H1 (cell line): ENCODE data around the gene SPIB. TPM values are rescaled to one million over a fixed set of nuclear protein-coding genes. Genes with fewer than 3 reads are reported as not detected.

Source experiments
- CTCF ChIA-PET: fragments of 300-600 bp; sonication (Branson Sonifier 250); formaldehyde crosslinking; loops from one replicate; lab custom pipeline; 2021; ENCODE audit not compliant: partially characterized antibody; lab: Charles Lee
- POLR2A ChIA-PET: fragments of 300-600 bp; sonication (Branson Sonifier 250); formaldehyde crosslinking; loops from one replicate; lab custom pipeline; 2021; ENCODE audit warnings: inconsistent platforms; ENCODE audit not compliant: partially characterized antibody; lab: Charles Lee
- DNase-seq, 2 experiments: peaks; one replicate each; pipeline versions ENCODE4 v3.0.0 to v3.0.0-alpha.2; 2010 to 2022; ENCODE audit warnings: low spot score in 2 of 2, low read depth in 1 of 2, mixed read lengths in 1 of 2
- FAIRE-seq: peaks from 2 replicates; lab custom pipeline; 2011; peaks lifted over from hg19 to GRCh38; lab: Jason Lieb, UNC
- H2AFZ ChIP-seq: 2 replicates; pipeline ENCODE4 v1.8.1; 2012; ENCODE audit warnings: low read length, inconsistent platforms
- H2AK5ac ChIP-seq: 2 replicates; pipeline ENCODE4 v1.6.1; 2013; ENCODE audit warnings: low read depth, low read length
- H2BK120ac ChIP-seq: replicated peaks from 2 replicates; pipeline ENCODE3; 2013; ENCODE audit warnings: low read depth, low read length, inconsistent platforms
- H2BK12ac ChIP-seq: 2 replicates; pipeline ENCODE4 v1.6.1; 2013; ENCODE audit warnings: low read depth, low read length
- H2BK15ac ChIP-seq: 2 replicates; pipeline ENCODE4 v1.6.1; 2013; ENCODE audit warnings: low read length
- H2BK20ac ChIP-seq: 2 replicates; pipeline ENCODE4 v1.6.1; 2013; ENCODE audit warnings: low read length
- H2BK5ac ChIP-seq: 2 replicates; pipeline ENCODE4 v1.6.1; 2013; ENCODE audit warnings: low read depth, low read length
- H3K14ac ChIP-seq: 2 replicates; pipeline ENCODE4 v1.6.1; 2013; ENCODE audit warnings: inconsistent platforms; ENCODE audit not compliant: insufficient read length
- H3K18ac ChIP-seq: 2 replicates; pipeline ENCODE4 v1.6.1; 2013; ENCODE audit warnings: low read length; ENCODE audit errors: extremely low read depth
- H3K23ac ChIP-seq: 2 replicates; pipeline ENCODE4 v1.6.1; 2013; ENCODE audit warnings: inconsistent platforms; ENCODE audit not compliant: insufficient read length
- H3K23me2 ChIP-seq: 2 replicates; pipeline ENCODE4 v1.6.1; 2013; ENCODE audit warnings: low read depth, low read length
- H3K27ac ChIP-seq: 2 replicates; pipeline ENCODE4 v1.6.1; 2011; ENCODE audit warnings: low read depth, low read length, inconsistent platforms
- H3K27me3 ChIP-seq, 4 experiments: replicated peaks in 1 of 4; 1 replicate in 1 of 4; 2 replicates in 3 of 4; pipeline versions ENCODE4 v1.6.1 to v1.8.1; 2011 to 2013; ENCODE audit warnings: low read length in 3 of 4, mild to moderate bottlenecking in 3 of 4, inconsistent platforms in 2 of 4, mixed read lengths in 2 of 4, moderate library complexity in 1 of 4; ENCODE audit not compliant: control insufficient read depth in 3 of 4, insufficient read depth in 3 of 4; ENCODE audit errors: extremely low read depth in 1 of 4
- H3K36me3 ChIP-seq, 4 experiments: 2 replicates each; pipeline versions ENCODE4 v1.6.1 to v1.8.1; 2011 to 2013; ENCODE audit warnings: mild to moderate bottlenecking in 4 of 4, low read length in 3 of 4, moderate library complexity in 2 of 4, control low read depth in 1 of 4, inconsistent platforms in 1 of 4; ENCODE audit not compliant: insufficient read depth in 4 of 4, control insufficient read depth in 2 of 4
- H3K4ac ChIP-seq: replicated peaks from 2 replicates; pipeline ENCODE3; 2013; ENCODE audit warnings: low read length, low read depth, mixed read lengths, inconsistent platforms; ENCODE audit not compliant: insufficient read length
- H3K4me1 ChIP-seq, 4 experiments: replicated peaks in 1 of 4; 1 replicate in 1 of 4; 2 replicates in 3 of 4; pipeline versions ENCODE4 v1.6.1 to v1.8.1; 2011 to 2013; ENCODE audit warnings: low read length in 3 of 4, inconsistent platforms in 2 of 4, mixed read lengths in 1 of 4; ENCODE audit not compliant: insufficient read depth in 4 of 4, control insufficient read depth in 3 of 4
- H3K4me2 ChIP-seq, 2 experiments: 2 replicates each; pipeline versions ENCODE4 v1.6.1 to v1.8.1; 2011 to 2013; ENCODE audit warnings: low read depth in 2 of 2, low read length in 2 of 2, control low read depth in 1 of 2, inconsistent platforms in 1 of 2, mild to moderate bottlenecking in 1 of 2; ENCODE audit not compliant: insufficient read depth in 1 of 2
- H3K4me3 ChIP-seq, 4 experiments: fragments of 200-600, 300-600 bp in 1 of 4; sonication (generic), shearing (Covaris generic), sonication (Bioruptor Twin) in 1 of 4; 2 replicates each; pipeline versions ENCODE4 v1.5.1 to v1.8.1; 2011 to 2016; ENCODE audit warnings: low read length in 4 of 4, low read depth in 3 of 4, control low read depth in 2 of 4, inconsistent platforms in 2 of 4, mild to moderate bottlenecking in 2 of 4, mixed read lengths in 1 of 4, moderate library complexity in 1 of 4; ENCODE audit not compliant: insufficient read depth in 2 of 4; ENCODE audit errors: extremely low read depth in 1 of 4
- H3K56ac ChIP-seq: replicated peaks from 2 replicates; pipeline ENCODE3; 2013; ENCODE audit warnings: low read depth, mild to moderate bottlenecking, mixed read lengths, low read length, inconsistent platforms; ENCODE audit not compliant: insufficient read length
- H3K79me1 ChIP-seq: 2 replicates; pipeline ENCODE4 v1.6.1; 2013; ENCODE audit warnings: low read depth, low read length, control low read depth
- H3K79me2 ChIP-seq, 2 experiments: 2 replicates each; pipeline versions ENCODE4 v1.6.1 to v1.8.1; 2012 to 2013; ENCODE audit warnings: low read length in 2 of 2, mild to moderate bottlenecking in 2 of 2, inconsistent platforms in 1 of 2; ENCODE audit not compliant: insufficient read depth in 2 of 2, control insufficient read depth in 1 of 2
- H3K9ac ChIP-seq, 4 experiments: replicated peaks in 1 of 4; 1 replicate in 1 of 4; 2 replicates in 3 of 4; pipeline versions ENCODE4 v1.6.1 to v1.8.1; 2011 to 2013; ENCODE audit warnings: low read depth in 3 of 4, low read length in 3 of 4, control low read depth in 2 of 4, mild to moderate bottlenecking in 2 of 4, moderate library complexity in 2 of 4, inconsistent platforms in 1 of 4; ENCODE audit errors: extremely low read depth in 1 of 4
- H3K9me3 ChIP-seq, 2 experiments: 2 replicates each; pipeline versions ENCODE4 v1.6.1 to v1.8.1; 2012 to 2013; ENCODE audit warnings: mild to moderate bottlenecking in 2 of 2, moderate library complexity in 2 of 2, control low read depth in 1 of 2, inconsistent platforms in 1 of 2, low read depth in 1 of 2, low read length in 1 of 2, mixed read lengths in 1 of 2; ENCODE audit not compliant: insufficient read depth in 2 of 2
- H4K20me1 ChIP-seq, 2 experiments: replicated peaks in 1 of 2; 2 replicates each; pipeline versions ENCODE3 to v1.8.1; 2011 to 2013; ENCODE audit warnings: inconsistent platforms in 2 of 2, low read length in 2 of 2, mild to moderate bottlenecking in 1 of 2; ENCODE audit not compliant: insufficient read depth in 2 of 2, control insufficient read depth in 1 of 2
- H4K5ac ChIP-seq: 2 replicates; pipeline ENCODE4 v1.6.1; 2013; ENCODE audit warnings: low read length, low read depth, mixed read lengths, inconsistent platforms; ENCODE audit not compliant: insufficient read length
- H4K8ac ChIP-seq: 2 replicates; pipeline ENCODE4 v1.8.0; 2013; ENCODE audit warnings: mild to moderate bottlenecking, moderate library complexity, low read length, inconsistent platforms; ENCODE audit not compliant: insufficient read depth; ENCODE audit errors: extremely low read depth
- H4K91ac ChIP-seq: replicated peaks from 2 replicates; pipeline ENCODE3; 2013; ENCODE audit warnings: low read length, mixed read lengths, inconsistent platforms; ENCODE audit not compliant: insufficient read length
- POU5F1 ChIP-seq: IDR thresholded peaks from 2 replicates; pipeline ENCODE4 v1.6.1; 2011; ENCODE audit warnings: low read depth, mild to moderate bottlenecking, low read length, moderate library complexity
- WGBS, 2 experiments: shearing (Covaris generic) in 1 of 2; methylation state at CpG; one replicate each; pipeline versions ENCODE4 v1.1.6 to v1.1.7; 2013 to 2015; ENCODE audit warnings: low lambda C conversion rate in 2 of 2, mixed read lengths in 2 of 2, inconsistent platforms in 1 of 2, low coverage in 1 of 2, missing lambda C conversion rate in 1 of 2; ENCODE audit not compliant: insufficient replicate concordance in 2 of 2, insufficient coverage in 1 of 2, insufficient read length in 1 of 2; ENCODE audit errors: extremely low coverage in 1 of 2, missing lambda C conversion rate in 1 of 2; 5-methylcytosine and 5-hydroxymethylcytosine counted together
- polyA plus RNA-seq, 7 experiments: library from polyadenylated mRNA; depleted of rRNA in 3 of 7; stranded (reverse) in 5 of 7; unstranded in 2 of 7; fragments of >200 nt in 5 of 7; fragments of 200-250 nt in 2 of 7; gene quantifications; 1 replicate in 5 of 7; 2 replicates in 1 of 7; 4 replicates in 1 of 7; pipeline versions ENCODE4 v1.2.1 to v1.2.3, GENCODE V29; 2011 to 2013; ENCODE audit warnings: missing spikeins in 2 of 7, mixed read lengths in 2 of 7
- total RNA-seq: library from RNA; stranded (reverse); fragmentation: NEBNext Ultra II Directional; extraction: Animal tissue kit (Norgen Biotek cat#: 25700); gene quantifications from 2 replicates; pipeline ENCODE4 v1.2.1, GENCODE V29; 2021

The SPIB gene
- total and polyA plus RNA-seq, 2 of the 8 experiments (the other 6 are each of a cell fraction or from before 2014, with no cell fraction given) = 11.1 to 17.4 TPM

GRCh38 chr19:50430888-50431342, 12.2 kb downstream of the SPIB start:
- POLR2A ChIA-PET = interaction anchor here (0.6 to 2.4 kb wide), 7 partner anchors 9 to 588 kb away, joined by 3 to 16 read pairs (median 4); partner anchors contain the start of genes POLD1 and SPIB
- H4K8ac ChIP-seq = 0 out of 2 replicates have a peak overlapping the region, but pooled peaks have one; percentile 6
- no peak for TF ChIP-seq POU5F1

More at GRCh38 chr19:50430888-50431342, 12.2 kb downstream of the SPIB start:
- peak overlapping the region; percentile 24 for H3K18ac ChIP-seq
- no peaks in the 10 kb centered on the region for H3K79me2 ChIP-seq
- WGBS, 2 experiments = 63% methylated on average over 13 of the region's 13 CpGs; no CpG with 5 or more reads in 1 of the 2 experiments
- no peaks in the 10 kb centered on the region for H4K20me1 ChIP-seq
- H2BK20ac ChIP-seq = peak overlapping the region; percentile 72; the same call in 1 of the 2 replicates
- H4K5ac ChIP-seq = no peak overlapping the region
- peaks cover 3% of the 10 kb centered on the region; the same call in 1 of the 2 replicates for H3K23me2 ChIP-seq
- H2AK5ac ChIP-seq = peak overlapping the region; percentile 72; the same call in 1 of the 2 replicates
- no peak overlapping the region for H3K14ac ChIP-seq
- H3K9ac ChIP-seq = peak overlapping the region in 1 of 4 experiments; percentile 53; a peak in 1 of 7 replicates
- H3K79me1 ChIP-seq = no peaks in the 10 kb centered on the region
- H3K36me3 ChIP-seq = no peaks in the 10 kb centered on the region
- H2BK12ac ChIP-seq = peak overlapping the region; percentile 92
- H3K4me2 ChIP-seq = peak overlapping the region; percentile 70 to 83
- peak overlapping the region; percentile 43 to 74 (median 59); a peak in 6 of 8 replicates for H3K4me3 ChIP-seq
- FAIRE-seq = no peak
- H3K9me3 ChIP-seq = no peaks in the 10 kb centered on the region
- H2BK120ac ChIP-seq = no peak overlapping the region
- no peak overlapping the region for H3K4ac ChIP-seq
- no peak overlapping the region for H4K91ac ChIP-seq
- H3K56ac ChIP-seq = no peak overlapping the region
- H3K4me1 ChIP-seq = peaks cover 2 to 18% (median 13%) of the 10 kb centered on the region in 4 experiments
- H2AFZ ChIP-seq = no peak overlapping the region; the same call in 1 of the 2 replicates
- no peak overlapping the region for H3K27ac ChIP-seq
- H2BK15ac ChIP-seq = 0 out of 2 replicates have a peak overlapping the region, but pooled peaks have one; percentile 61
- H3K23ac ChIP-seq = no peak overlapping the region
- DNase-seq = no peak
- peaks cover 0 to 19% (median 8%) of the 10 kb centered on the region in 4 experiments; a peak in 4 of 7 replicates for H3K27me3 ChIP-seq
- H2BK5ac ChIP-seq = peak overlapping the region; percentile 67; the same call in 1 of the 2 replicates
- CTCF ChIA-PET = interaction anchor here (0.6 to 1.9 kb wide), 5 partner anchors 10 to 56 kb away, joined by 3 to 6 read pairs (median 3); no protein-coding TSS in a partner anchor
